Hematopoietic multipotent progenitor cell (in vitro differentiated cells): ENCODE measurements around the gene WNT9A. TPM values are rescaled to one million over a fixed set of nuclear protein-coding genes. Genes with fewer than 3 reads are reported as not detected.

Source experiments
- DNase-seq, 3 donors: peaks; one replicate each; pipeline ENCODE4 v3.0.0-alpha.2; 2011 to 2015; ENCODE audit warnings: low read depth in 2 of 3, low spot score in 2 of 3
- total RNA-seq: library from RNA; depleted of rRNA; stranded (reverse); fragments of >200 nt; gene quantifications from one replicate; pipeline ENCODE4 v1.2.3, GENCODE V29; 2012

Gene WNT9A
- total RNA-seq, 1 donor, result 0.27 TPM

GRCh38 chr1:227942716-227943261, 4.9 kb downstream of the WNT9A start:
- no peak for DNase-seq

DNA sequence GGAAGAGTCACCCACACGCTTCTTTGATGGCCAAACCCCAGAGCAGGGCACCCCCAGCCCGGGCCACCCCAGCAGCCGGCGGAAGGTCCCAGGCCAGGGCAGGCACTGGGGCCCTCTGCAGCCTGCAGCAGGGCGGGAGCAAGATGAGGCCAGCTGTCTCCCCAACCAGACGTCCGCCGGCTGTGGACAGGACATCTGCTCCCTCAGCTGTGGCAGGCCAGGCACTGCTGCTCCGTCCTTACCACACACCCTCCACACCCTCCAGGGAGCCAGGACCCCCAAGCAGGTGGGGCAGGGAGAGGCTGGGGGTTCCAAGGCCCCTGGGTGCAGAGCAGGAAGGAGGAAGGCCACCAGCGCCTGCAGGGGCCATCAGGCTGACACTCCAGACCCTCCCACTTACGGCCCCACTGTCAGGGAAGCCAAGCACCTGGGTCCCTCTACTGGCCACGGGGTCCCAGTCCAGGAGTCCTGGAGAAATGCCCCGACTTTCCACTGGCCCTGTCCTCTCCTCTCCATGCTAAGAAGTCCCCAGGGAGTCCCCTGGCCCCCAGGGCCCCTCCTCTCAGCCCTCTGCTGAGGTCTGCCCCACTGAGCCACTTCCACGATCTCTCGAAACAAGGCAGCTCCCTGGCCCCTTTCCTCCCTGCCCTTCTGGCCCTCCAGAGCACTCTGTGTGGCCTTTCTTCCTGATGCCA, 5.6 kb downstream of the WNT9A start:
- no peak for DNase-seq

GRCh38 chr1:227941509-227942020, 6.2 kb downstream of the WNT9A start:
- no peak for DNase-seq

GRCh38 chr1:227940791-227941241, 6.9 kb downstream of the WNT9A start:
- DNase-seq, result no peak

DNA sequence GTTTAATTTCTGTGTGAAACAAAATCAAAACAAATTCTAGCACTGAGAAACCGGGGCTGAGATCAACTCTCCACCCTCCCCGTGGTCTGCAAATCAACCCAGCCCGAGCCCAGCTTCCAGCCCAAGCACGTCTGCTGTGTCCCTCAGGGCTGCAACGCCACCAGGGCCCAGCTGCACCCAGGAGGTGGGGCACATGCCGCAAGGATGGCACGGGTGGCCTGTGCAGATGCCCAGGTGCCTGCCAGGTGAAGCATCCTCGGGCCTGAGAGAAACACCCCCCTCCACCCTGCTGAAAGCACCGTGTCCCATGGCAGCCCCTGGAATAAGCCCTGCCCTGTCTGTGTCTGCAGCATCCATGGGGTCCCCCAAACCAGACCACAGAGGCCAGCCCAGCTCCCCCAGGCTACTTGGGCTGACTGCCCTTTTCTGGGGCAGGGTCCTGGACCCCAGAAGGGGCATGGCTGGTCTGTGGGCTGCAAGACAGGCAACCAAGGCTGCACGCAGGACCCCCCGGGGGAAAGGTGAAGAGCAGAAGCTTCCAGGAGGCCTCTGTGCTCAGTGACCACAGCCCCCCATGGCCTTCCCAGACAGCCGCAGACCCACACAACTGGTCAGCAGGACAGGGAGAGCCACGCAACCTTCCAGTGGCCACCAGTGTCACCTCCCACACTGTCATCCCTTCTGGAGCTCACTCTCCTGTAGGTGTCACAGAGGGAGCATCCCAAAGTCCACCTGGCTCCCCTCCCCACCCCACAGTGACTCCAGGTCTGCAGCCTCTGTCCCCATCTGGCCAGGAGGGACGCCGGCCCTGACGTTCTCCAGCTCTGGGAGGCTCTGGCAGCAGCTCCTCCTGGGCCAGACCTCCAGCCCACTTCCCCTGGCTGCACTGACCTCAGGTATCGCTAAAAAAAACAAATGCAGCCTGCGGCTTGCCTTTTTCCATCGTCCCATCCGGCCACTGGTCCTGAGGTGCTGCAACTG, 7.7 kb downstream of the WNT9A start:
- DNase-seq, result no peak

DNA sequence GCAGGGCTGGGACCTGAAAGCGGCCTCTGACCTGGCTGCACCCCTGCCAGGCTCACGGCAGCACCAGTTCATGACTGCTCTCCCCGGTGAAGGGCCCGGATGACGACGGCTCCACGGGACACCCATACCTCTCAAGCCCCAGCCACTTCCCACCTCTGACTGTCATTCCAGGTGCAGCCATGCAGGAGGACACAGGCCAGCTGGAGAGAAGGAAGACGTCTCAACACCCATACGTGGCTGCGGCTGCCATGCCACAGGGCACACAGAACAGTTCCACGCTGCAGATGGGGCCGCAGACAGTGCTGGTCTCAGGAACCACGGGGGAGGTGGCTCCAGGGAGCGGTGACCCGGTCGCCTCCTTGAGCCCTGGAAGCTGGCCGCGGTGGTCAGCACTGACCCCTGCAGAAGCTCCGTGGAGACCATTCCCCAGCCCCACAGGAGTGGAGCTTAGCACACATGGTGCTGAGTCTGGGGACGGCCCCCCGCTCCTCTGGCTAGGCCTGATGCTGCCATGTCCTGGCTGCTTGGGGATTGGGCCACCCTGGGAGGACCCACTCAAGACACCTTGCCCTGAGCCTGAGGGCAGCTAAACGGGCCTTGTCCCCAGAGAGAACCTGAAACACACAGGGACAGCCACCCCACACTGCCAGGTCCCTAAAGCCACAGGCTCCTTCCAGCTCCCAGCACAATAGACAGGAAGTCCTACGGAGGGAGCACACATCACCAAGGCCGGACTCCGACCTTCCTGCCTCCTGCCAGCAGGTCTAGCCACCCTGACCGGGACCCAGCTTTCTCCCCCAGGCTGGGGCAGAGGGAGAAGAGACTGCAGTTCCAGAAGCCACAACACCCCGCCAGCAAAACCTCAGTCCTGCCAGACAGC, 8.6 kb downstream of the WNT9A start:
- DNase-seq, result no peak

DNA sequence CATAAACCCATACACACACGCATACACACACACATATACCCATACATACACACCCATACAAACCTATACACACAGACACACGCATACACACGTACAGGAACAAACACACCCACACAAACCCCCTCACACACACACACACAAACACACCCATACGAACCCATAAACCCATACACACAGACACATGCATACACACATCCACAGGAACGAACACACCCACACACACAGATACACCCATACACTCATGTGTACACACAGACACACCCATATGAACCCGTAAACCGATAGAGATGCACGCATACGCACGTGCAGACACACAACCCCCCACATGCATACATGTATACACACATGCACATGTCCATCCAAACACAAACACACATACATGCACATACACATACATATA, 9.5 kb downstream of the WNT9A start:
- no peak for DNase-seq

- no peak for DNase-seq
Observed at GRCh38 chr1:227937838-227938145, 9.9 kb downstream of the WNT9A start.

DNA sequence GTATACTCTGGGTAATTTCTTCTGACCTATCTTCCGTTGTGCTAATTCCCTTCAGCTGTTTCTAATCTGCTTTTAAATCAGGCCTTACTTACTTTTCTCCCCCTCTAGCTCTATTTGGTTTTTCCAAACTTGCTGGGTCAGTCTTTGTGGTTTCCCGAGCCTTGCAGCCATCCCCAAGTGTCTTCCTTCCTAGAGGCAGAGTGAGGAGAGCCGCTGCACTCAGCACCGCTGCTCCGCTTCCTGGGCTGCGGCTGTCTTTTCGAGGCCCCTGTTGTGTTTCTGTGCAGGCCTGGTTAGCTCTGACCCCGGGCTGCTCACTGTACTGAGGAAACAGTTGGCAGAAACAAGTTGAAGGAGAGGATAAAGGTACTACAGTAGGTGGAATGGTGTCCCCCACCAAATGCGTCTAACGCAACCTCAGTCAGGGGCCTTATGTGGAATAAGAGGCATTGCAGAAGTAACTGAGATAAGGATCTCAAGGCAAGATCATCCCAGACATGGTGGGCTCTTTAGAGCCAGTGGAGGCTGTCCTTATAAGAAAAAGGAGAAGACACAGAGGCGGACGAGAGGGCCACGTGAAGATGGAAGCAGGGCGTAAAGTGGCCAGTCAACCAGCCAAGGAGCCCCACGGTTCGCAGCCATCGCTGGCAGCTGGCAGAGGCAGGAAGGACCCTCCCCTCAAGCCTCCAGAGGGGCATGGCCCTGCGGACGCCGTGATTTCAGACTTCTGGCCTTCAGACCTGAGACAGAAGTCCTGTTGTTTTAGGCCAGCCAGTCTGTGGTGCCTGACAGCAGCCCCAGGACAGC, 10.5 kb downstream of the WNT9A start:
- peak in 1 of 3 donors; percentile 57 for DNase-seq

DNA sequence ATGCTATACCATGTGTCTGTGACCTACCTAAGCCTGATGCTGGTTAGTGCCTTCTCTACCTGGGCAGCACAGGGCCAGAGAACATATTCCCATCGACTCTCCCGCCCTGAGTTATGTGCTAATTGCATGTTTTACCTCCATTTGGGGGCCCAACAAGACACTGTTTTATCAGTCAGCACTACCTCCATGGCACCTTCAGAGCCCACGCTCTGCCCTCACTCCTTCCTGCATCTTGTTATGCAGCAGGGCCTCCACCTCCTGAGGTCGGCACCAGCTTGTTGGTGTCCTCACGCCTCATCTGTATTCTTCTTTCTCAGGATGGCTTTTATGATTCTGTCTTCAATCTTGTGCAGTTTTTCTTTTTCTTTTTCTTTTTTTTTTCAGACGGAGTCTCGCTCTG, 11.9 kb downstream of the WNT9A start:
- DNase-seq, result no peak

DNA sequence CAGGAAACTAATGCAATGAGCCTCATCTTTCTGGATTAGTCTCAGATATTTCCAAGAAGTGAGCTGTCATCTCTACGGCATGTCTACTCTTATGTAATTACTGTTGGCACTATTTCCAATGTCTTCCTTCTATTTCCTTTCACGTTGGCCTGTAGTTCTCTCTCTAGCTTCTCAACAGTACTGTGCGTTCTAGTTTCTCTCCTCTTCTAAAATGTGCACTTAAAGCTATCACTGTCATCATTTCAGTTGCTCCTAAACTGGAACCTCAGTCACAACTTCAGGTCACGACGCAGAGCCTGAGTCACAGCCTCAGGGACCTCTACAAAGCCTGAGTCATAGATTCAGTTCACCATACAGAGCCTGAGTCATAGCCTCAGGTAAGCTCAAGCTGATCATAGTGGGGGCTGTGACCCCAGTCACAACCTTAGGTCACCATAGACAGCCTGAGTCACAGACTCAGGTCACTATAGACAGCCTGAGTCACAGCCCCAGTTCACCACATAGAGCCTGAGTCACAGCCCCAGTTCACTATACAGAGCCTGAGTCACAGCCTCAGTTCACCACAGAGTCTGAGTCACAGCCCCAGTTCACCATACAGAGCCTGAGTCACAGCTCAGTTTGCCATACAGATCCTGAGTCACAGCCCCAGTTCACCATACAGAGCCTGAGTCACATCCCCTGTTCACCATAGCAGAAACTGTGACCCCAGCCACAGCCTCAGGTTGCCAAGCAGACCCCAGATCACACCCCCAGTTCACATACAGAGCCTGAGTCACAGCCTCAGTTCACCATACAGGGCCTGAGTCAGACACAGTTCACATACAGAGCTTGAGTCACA, 13.0 kb downstream of the WNT9A start:
- DNase-seq, result peak in 2 of 3 donors; percentile 49 to 74

DNA sequence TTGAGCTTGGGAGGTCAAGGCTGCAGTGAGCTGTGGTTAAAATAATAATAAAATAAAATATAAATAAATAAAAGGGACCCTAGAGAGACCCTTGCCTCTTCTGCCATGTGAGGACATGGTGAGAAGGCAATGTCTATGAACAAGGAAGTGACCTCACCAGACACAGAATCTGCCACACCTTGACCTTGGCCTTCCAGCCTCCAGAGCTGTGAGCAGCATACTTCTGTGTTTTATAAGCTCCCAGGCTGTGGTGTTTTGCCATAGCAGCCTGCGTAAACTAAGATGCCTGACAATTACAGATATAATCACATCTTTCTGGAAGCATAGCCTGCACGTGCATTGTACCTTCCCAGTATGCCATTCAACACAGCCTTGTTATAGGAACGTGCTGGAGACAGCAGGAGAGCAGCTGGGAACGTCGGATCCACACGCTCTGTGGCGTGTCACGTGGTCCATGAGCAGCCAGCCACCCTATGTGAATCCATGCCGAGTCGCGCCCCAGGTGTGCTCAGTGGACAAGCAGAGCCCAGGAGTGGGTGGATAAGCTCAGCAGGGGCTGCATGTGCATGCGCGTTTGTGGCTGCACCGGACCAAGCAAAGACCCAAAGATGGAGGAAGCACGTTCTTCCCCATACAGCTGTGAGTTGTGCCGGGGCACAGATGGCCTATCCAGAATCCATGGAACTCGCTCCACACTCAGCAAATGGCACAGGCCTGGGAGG, 17.8 kb downstream of the WNT9A start:
- no peak for DNase-seq

GRCh38 chr1:227928811-227929375, 18.8 kb downstream of the WNT9A start:
- DNase-seq, result no peak

- no peak for DNase-seq
Observed at GRCh38 chr1:227927971-227928741, 19.6 kb downstream of the WNT9A start.

GRCh38 chr1:227926896-227927885, 20.5 kb downstream of the WNT9A start:
- no peak for DNase-seq
